CD8-positive, alpha-beta memory T cell (primary cell): ENCODE measurements around the gene LRRC9. TPM values are rescaled to one million over a fixed set of nuclear protein-coding genes. Genes with fewer than 3 reads are reported as not detected.
A peak's percentile ranks its signal among the peaks of the same experiment; 100 is the strongest.

Experiments
- CTCF ChIA-PET: fragments of 350-600 bp; sonication (Branson Sonifier 250); formaldehyde crosslinking; loops from one replicate; lab custom pipeline; 2021; ENCODE audit warnings: antibody characterized with exemption; lab: Charles Lee
- POLR2A ChIA-PET: fragments of 350-600 bp; sonication (Branson Sonifier 250); formaldehyde crosslinking; loops from one replicate; lab custom pipeline; 2021; ENCODE audit warnings: antibody characterized with exemption; lab: Charles Lee
- DNase-seq, 5 donors: peaks; one replicate each; pipeline versions ENCODE4 v3.0.0 to v3.0.0-alpha.2; 2020 to 2022; ENCODE audit warnings: mixed read lengths in 1 of 5
- H3K27ac ChIP-seq: one replicate; pipeline ENCODE4 v1.7.0; 2013; ENCODE audit warnings: low read depth, mild to moderate bottlenecking, low read length, moderate library complexity
- H3K27me3 ChIP-seq: 2 replicates; pipeline ENCODE4 v1.7.0; 2013; ENCODE audit warnings: low read length, mild to moderate bottlenecking; ENCODE audit not compliant: insufficient read depth, poor library complexity, severe bottlenecking
- H3K36me3 ChIP-seq: 2 replicates; pipeline ENCODE4 v1.7.0; 2013; ENCODE audit warnings: mild to moderate bottlenecking, low read length, moderate library complexity; ENCODE audit not compliant: insufficient read depth
- H3K4me1 ChIP-seq: 2 replicates; pipeline ENCODE4 v1.7.0; 2013; ENCODE audit warnings: mild to moderate bottlenecking, low read length, moderate library complexity; ENCODE audit not compliant: insufficient read depth
- H3K4me3 ChIP-seq: 2 replicates; pipeline ENCODE4 v1.7.0; 2013; ENCODE audit warnings: mild to moderate bottlenecking, low read length
- H3K9me3 ChIP-seq: 2 replicates; pipeline ENCODE4 v1.7.0; 2013; ENCODE audit warnings: mild to moderate bottlenecking, low read length
- H3K27ac Mint-ChIP-seq, 8 donors: one replicate each; pipeline ENCODE4 v1.8.0; 2020 to 2021; ENCODE audit warnings: mixed read lengths in 8 of 8, mild to moderate bottlenecking in 6 of 8, inconsistent platforms in 3 of 8, moderate library complexity in 3 of 8
- H3K27me3 Mint-ChIP-seq, 2 donors: one replicate each; pipeline ENCODE4 v1.8.0; 2020 to 2021; ENCODE audit warnings: mixed read lengths in 2 of 2, mild to moderate bottlenecking in 1 of 2, moderate library complexity in 1 of 2
- H3K36me3 Mint-ChIP-seq, 3 donors: one replicate each; pipeline ENCODE4 v1.8.0; 2020 to 2021; ENCODE audit warnings: mixed read lengths in 3 of 3, inconsistent platforms in 1 of 3, mild to moderate bottlenecking in 1 of 3
- H3K4me1 Mint-ChIP-seq, 3 donors: one replicate each; pipeline ENCODE4 v1.8.0; 2020 to 2021; ENCODE audit warnings: mixed read lengths in 3 of 3, inconsistent platforms in 1 of 3, mild to moderate bottlenecking in 1 of 3
- H3K4me3 Mint-ChIP-seq, 7 donors: one replicate each; pipeline ENCODE4 v1.8.0; 2020 to 2021; ENCODE audit warnings: mixed read lengths in 7 of 7, mild to moderate bottlenecking in 6 of 7, moderate library complexity in 4 of 7, inconsistent platforms in 2 of 7
- H3K9me3 Mint-ChIP-seq, 5 donors: one replicate each; pipeline ENCODE4 v1.8.0; 2020 to 2022; ENCODE audit warnings: mixed read lengths in 5 of 5, mild to moderate bottlenecking in 3 of 5, moderate library complexity in 2 of 5, inconsistent platforms in 1 of 5
- polyA plus RNA-seq: library from polyadenylated mRNA; unstranded; fragments of 300-500 nt; fragmentation: Illumina TruSeq; gene quantifications from one replicate; pipeline ENCODE4 v1.2.3, GENCODE V29; 2021
- total RNA-seq, 2 experiments: library from RNA; stranded (reverse); gene quantifications; one replicate each; pipeline ENCODE4 v1.2.3, GENCODE V29; 2021

The LRRC9 gene
- total and polyA plus RNA-seq, 3 experiments from 2014 or later = not detected

GRCh38 chr14:60092526-60092920 is 172.6 kb downstream of the LRRC9 start:
- no peak for DNase-seq
- POLR2A ChIA-PET = interaction anchor here (0.8 to 1.5 kb wide), 5 partner anchors 67 to 157 kb away, joined by 3 to 11 read pairs (median 4); partner anchors contain the start of gene PPM1A

DNA sequence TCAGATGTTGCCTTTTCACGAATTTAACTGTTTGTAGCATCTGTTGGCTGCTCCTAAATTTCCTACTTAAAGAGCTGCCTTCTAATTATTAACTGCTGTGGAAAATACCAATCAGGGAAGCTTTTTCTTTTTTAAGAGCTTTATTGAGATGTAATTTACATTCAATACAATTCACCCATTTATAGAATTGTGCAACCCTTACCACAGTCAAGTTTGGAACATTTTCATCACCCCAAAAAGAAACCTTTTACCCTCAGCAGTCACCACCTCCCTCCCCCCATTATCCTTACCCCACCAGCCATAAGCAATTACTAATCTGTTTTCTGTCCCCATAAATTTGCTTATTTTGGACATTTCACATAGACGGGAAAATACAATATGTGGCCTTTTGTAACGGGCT is 173.1 kb downstream of the LRRC9 start:
- DNase-seq = no peak
- ChIA-PET CTCF (interaction anchor here (0.9 to 2.6 kb wide), 4 partner anchors 23 to 91 kb away, joined by 3 to 16 read pairs (median 4); partner anchors contain the start of gene DHRS7), POLR2A (interaction anchor here (0.6 to 1.5 kb wide), 3 partner anchors 41 to 156 kb away, joined by 3 to 11 read pairs (median 4); partner anchors contain the start of gene PPM1A)
- Mint-ChIP-seq H3K9me3 (no peaks in the 10 kb centered on the region), H3K27me3 (no peaks in the 10 kb centered on the region), H3K4me1 (peaks cover 43 to 65% (median 55%) of the 10 kb centered on the region in 3 donors), H3K27ac (peak overlapping the region; percentile 85 to 99 (median 95)), H3K4me3 (peak overlapping the region; percentile 86 to 96 (median 93)), H3K36me3 (peaks cover 4 to 28% (median 4%) of the 10 kb centered on the region in 3 donors)
- Histone ChIP-seq H3K4me3 (peak overlapping the region; percentile 90), H3K4me1 (peaks cover 28% of the 10 kb centered on the region), H3K36me3 (no peaks in the 10 kb centered on the region), H3K27ac (peak overlapping the region; percentile 90), H3K9me3 (no peaks in the 10 kb centered on the region), H3K27me3 (no peaks in the 10 kb centered on the region)

More at GRCh38 chr14:60092526-60092920, 172.6 kb downstream of the LRRC9 start:
- H3K27me3 ChIP-seq = no peaks in the 10 kb centered on the region
- H3K36me3 Mint-ChIP-seq = peaks cover 0 to 23% (median 0%) of the 10 kb centered on the region in 3 donors
- peak overlapping the region; percentile 86 to 96 (median 93) for H3K4me3 Mint-ChIP-seq
- H3K4me3 ChIP-seq = peak overlapping the region; percentile 90
- H3K27me3 Mint-ChIP-seq = no peaks in the 10 kb centered on the region
- CTCF ChIA-PET = interaction anchor here (0.7 to 2.6 kb wide), 4 partner anchors 24 to 128 kb away, joined by 4 to 16 read pairs (median 4); partner anchors contain the start of gene DHRS7
- H3K36me3 ChIP-seq = no peaks in the 10 kb centered on the region
- no peaks in the 10 kb centered on the region for H3K9me3 ChIP-seq
- H3K4me1 ChIP-seq = peaks cover 28% of the 10 kb centered on the region
- peaks cover 39 to 61% (median 51%) of the 10 kb centered on the region in 3 donors for H3K4me1 Mint-ChIP-seq
- H3K27ac Mint-ChIP-seq = peak overlapping the region; percentile 85 to 99 (median 95)
- H3K27ac ChIP-seq = peak overlapping the region; percentile 90
- H3K9me3 Mint-ChIP-seq = no peaks in the 10 kb centered on the region

GRCh38 chr14:60093606-60094005 is 173.7 kb downstream of the LRRC9 start:
- Mint-ChIP-seq H3K27me3 (no peaks in the 10 kb centered on the region), H3K36me3 (peaks cover 7 to 33% (median 7%) of the 10 kb centered on the region in 3 donors), H3K4me1 (peaks cover 46 to 68% (median 59%) of the 10 kb centered on the region in 3 donors), H3K27ac (peak overlapping the region; percentile 85 to 99 (median 95)), H3K9me3 (no peaks in the 10 kb centered on the region), H3K4me3 (peak overlapping the region; percentile 86 to 96 (median 93))
- Histone ChIP-seq H3K27ac (no peak overlapping the region), H3K4me1 (peaks cover 28% of the 10 kb centered on the region), H3K9me3 (no peaks in the 10 kb centered on the region), H3K4me3 (peak overlapping the region; percentile 90), H3K27me3 (no peaks in the 10 kb centered on the region), H3K36me3 (no peaks in the 10 kb centered on the region)
- POLR2A ChIA-PET = interaction anchor here (0.6 to 0.8 kb wide), 2 partner anchors 42 to 129 kb away, joined by 3 to 4 read pairs; no protein-coding TSS in a partner anchor
- no peak for DNase-seq
- CTCF ChIA-PET = interaction anchor here (0.9 to 2.6 kb wide), 4 partner anchors 23 to 91 kb away, joined by 3 to 16 read pairs (median 4); partner anchors contain the start of gene DHRS7

DNA sequence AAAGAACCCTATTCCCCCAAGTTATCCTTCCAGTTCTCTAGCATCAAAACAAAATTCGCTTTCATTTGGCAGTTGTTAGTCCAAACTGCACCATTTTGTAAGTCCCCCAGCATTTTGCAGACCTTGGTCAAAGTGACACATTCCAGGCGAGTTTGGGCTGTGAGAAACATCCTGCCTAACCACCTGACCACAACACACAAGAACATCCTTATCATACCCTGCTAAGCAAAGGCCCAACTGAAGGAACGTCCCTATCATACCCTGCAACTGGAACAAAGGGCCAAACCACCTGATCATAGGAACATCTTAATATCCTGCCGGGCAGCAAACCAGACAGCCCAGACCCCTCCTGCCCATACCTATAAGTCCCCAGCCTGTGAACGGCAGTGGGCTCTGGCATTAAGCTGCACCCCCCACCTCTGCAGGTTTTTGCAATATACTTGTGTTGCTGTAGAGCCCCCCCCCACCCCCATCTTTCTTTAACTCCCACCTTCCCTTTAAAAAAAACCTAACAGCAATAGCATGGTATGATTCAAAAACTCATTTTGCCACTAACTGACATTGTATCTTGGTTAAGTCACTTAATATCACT is 174.5 kb downstream of the LRRC9 start:
- POLR2A ChIA-PET = no interaction called here
- no peak overlapping the region for H3K27ac ChIP-seq

DNA sequence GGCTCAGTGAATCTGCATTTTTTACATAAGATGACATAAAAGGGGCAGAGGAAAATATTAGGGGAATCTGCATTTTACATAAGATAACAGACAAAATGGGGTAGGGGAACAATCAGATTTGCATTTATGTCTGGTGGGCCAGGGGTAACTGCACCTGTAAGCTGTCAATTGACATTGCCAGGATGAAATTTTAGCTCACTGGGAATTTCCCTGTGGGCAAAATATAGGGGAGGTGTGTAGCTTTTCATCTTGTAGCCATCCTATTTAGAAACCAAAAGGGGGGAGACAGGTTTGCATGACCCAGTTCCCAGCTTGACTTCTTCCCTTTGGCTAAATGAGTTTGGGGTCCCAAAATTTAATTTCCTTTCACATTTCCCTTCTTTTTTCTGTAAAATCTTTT is 175.3 kb downstream of the LRRC9 start:
- no peaks in the 10 kb centered on the region for H3K9me3 Mint-ChIP-seq
- ChIA-PET POLR2A (no interaction called here), CTCF (interaction anchor here (1.1 kb wide), 1 partner anchor 130 kb away, joined by 3 read pairs; no protein-coding TSS in a partner anchor)
- peak overlapping the region in 1 of 7 donors; percentile 68 for H3K4me3 Mint-ChIP-seq
- Histone ChIP-seq H3K27ac (no peak overlapping the region), H3K27me3 (no peaks in the 10 kb centered on the region), H3K36me3 (no peaks in the 10 kb centered on the region), H3K4me3 (no peak overlapping the region), H3K4me1 (peaks cover 28% of the 10 kb centered on the region), H3K9me3 (no peaks in the 10 kb centered on the region)
- peak overlapping the region in 5 of 8 donors; percentile 9 to 62 (median 56) for H3K27ac Mint-ChIP-seq
- H3K4me1 Mint-ChIP-seq = peaks cover 48 to 73% (median 63%) of the 10 kb centered on the region in 3 donors
- no peak for DNase-seq
- H3K36me3 Mint-ChIP-seq = peaks cover 7 to 37% (median 7%) of the 10 kb centered on the region in 3 donors
- H3K27me3 Mint-ChIP-seq = no peaks in the 10 kb centered on the region

More for the DNA sequence above, 174.5 kb downstream of the LRRC9 start:
- CTCF ChIA-PET = interaction anchor here (2.6 kb wide), 1 partner anchor 71 kb away, joined by 16 read pairs; the partner anchor contains the start of gene DHRS7
- H3K4me3 Mint-ChIP-seq = peak overlapping the region; percentile 81 to 96 (median 89)
- peaks cover 46 to 68% (median 59%) of the 10 kb centered on the region in 3 donors for H3K4me1 Mint-ChIP-seq
- H3K27ac Mint-ChIP-seq = peak overlapping the region in 7 of 8 donors; percentile 10 to 99 (median 85)
- no peak overlapping the region for H3K4me3 ChIP-seq
- H3K9me3 Mint-ChIP-seq = no peaks in the 10 kb centered on the region
- peaks cover 28% of the 10 kb centered on the region for H3K4me1 ChIP-seq
- H3K36me3 ChIP-seq = no peaks in the 10 kb centered on the region
- H3K36me3 Mint-ChIP-seq = peaks cover 7 to 34% (median 7%) of the 10 kb centered on the region in 3 donors
- H3K27me3 Mint-ChIP-seq = no peaks in the 10 kb centered on the region
- peak in 1 of 5 donors; percentile 5 for DNase-seq
- no peaks in the 10 kb centered on the region for H3K9me3 ChIP-seq
- H3K27me3 ChIP-seq = no peaks in the 10 kb centered on the region

DNA sequence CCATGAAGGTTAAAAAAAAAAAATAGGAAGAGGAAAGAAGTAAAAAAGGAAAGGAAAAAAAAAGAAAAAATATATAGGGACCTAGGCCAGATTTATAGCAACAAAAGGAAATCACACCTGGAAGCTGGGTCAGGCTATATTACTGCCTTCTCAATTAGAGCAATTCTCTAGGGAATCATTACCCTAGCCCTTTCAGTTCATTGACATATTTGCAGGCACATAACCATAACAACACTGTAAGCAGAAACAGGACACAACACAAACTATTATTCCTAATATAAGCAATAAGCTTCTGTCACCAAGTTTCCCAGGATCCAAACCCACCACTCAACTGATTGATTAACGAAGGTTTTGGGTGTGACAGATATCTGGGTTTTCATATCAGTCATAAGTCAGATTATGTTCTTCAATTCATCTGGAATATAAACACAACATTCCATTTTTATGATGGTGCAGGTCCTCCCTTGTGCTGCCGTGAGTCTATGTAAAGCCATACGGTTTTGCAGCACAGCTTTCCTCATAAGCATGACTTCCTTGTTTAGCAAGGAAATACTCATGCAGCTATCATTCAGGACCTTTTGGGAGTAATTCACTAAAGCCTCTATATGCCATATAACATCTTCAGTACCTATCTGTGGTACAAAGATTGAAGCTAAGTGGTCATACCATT is 176.0 kb downstream of the LRRC9 start:
- Histone ChIP-seq H3K4me1 (peaks cover 28% of the 10 kb centered on the region), H3K27ac (no peak overlapping the region), H3K4me3 (no peak overlapping the region), H3K9me3 (no peaks in the 10 kb centered on the region), H3K27me3 (no peaks in the 10 kb centered on the region), H3K36me3 (no peaks in the 10 kb centered on the region)
- no peak for DNase-seq
- Mint-ChIP-seq H3K9me3 (no peaks in the 10 kb centered on the region), H3K27me3 (no peaks in the 10 kb centered on the region), H3K4me3 (peak overlapping the region in 1 of 7 donors; percentile 68), H3K36me3 (peaks cover 7 to 41% (median 11%) of the 10 kb centered on the region in 3 donors), H3K4me1 (peaks cover 49 to 73% (median 67%) of the 10 kb centered on the region in 3 donors), H3K27ac (peak overlapping the region in 3 of 8 donors; percentile 15 to 61 (median 20))
- CTCF ChIA-PET = interaction anchor here (1.1 kb wide), 1 partner anchor 131 kb away, joined by 3 read pairs; no protein-coding TSS in a partner anchor
- POLR2A ChIA-PET = no interaction called here

GRCh38 chr14:60097974-60098373 is 178.0 kb downstream of the LRRC9 start:
- no peak for DNase-seq
- Histone ChIP-seq H3K9me3 (no peaks in the 10 kb centered on the region), H3K4me3 (no peak overlapping the region), H3K27ac (no peak overlapping the region), H3K36me3 (no peaks in the 10 kb centered on the region), H3K27me3 (no peaks in the 10 kb centered on the region), H3K4me1 (peaks cover 24% of the 10 kb centered on the region)
- Mint-ChIP-seq H3K9me3 (no peaks in the 10 kb centered on the region), H3K4me1 (peaks cover 46 to 77% (median 74%) of the 10 kb centered on the region in 3 donors), H3K27ac (peak overlapping the region in 2 of 8 donors; percentile 3 to 13), H3K27me3 (no peaks in the 10 kb centered on the region), H3K4me3 (no peak overlapping the region), H3K36me3 (peaks cover 7 to 24% (median 11%) of the 10 kb centered on the region in 3 donors)
- ChIA-PET POLR2A (no interaction called here), CTCF (no interaction called here)
